ENCODE measurements around the gene AGBL4.

Gene AGBL4

GRCh38 chr1:48495166-48495565 lies 1528.6 kb downstream of the AGBL4 start:
- peaks cover 4% of the 10 kb centered on the region for H3K4me1 Mint-ChIP-seq
- no peaks in the 10 kb centered on the region for H3K36me3 Mint-ChIP-seq (ENCODE audit: low read depth)
- DNase-seq (no peak), ATAC-seq (no peak)
- no peak overlapping the region for H3K27ac Mint-ChIP-seq
- no peaks in the 10 kb centered on the region for H3K9me3 Mint-ChIP-seq
- no peak overlapping the region for H3K4me3 Mint-ChIP-seq
- H3K27me3 Mint-ChIP-seq = peaks cover 5% of the 10 kb centered on the region

- ATAC-seq (no peak), DNase-seq (no peak)
- H3K9me3 Mint-ChIP-seq = no peaks in the 10 kb centered on the region
- H3K27me3 Mint-ChIP-seq = peaks cover 5% of the 10 kb centered on the region
- no peaks in the 10 kb centered on the region for H3K36me3 Mint-ChIP-seq (ENCODE audit: low read depth)
- H3K4me1 Mint-ChIP-seq = peaks cover 4% of the 10 kb centered on the region
- no peak overlapping the region for H3K4me3 Mint-ChIP-seq
- H3K27ac Mint-ChIP-seq = no peak overlapping the region
These were observed 1529.6 kb downstream of the AGBL4 start for GRCh38 chr1:48493970-48494769.

GRCh38 chr1:48493041-48493440 lies 1530.7 kb downstream of the AGBL4 start:
- Mint-ChIP-seq H3K27ac (no peak overlapping the region), H3K36me3 (ENCODE audit: low read depth) (no peaks in the 10 kb centered on the region), H3K27me3 (peaks cover 3% of the 10 kb centered on the region), H3K9me3 (no peaks in the 10 kb centered on the region), H3K4me1 (no peaks in the 10 kb centered on the region), H3K4me3 (no peak overlapping the region)
- DNase-seq (no peak), ATAC-seq (no peak)

GRCh38 chr1:48492392-48492791 lies 1531.4 kb downstream of the AGBL4 start:
- ATAC-seq (no peak), DNase-seq (no peak)
- H3K9me3 Mint-ChIP-seq = no peaks in the 10 kb centered on the region
- H3K4me1 Mint-ChIP-seq = no peaks in the 10 kb centered on the region
- H3K36me3 Mint-ChIP-seq (ENCODE audit: low read depth) = no peaks in the 10 kb centered on the region
- peaks cover 3% of the 10 kb centered on the region for H3K27me3 Mint-ChIP-seq
- H3K4me3 Mint-ChIP-seq = no peak overlapping the region
- no peak overlapping the region for H3K27ac Mint-ChIP-seq

GRCh38 chr1:48488721-48489120 lies 1535.0 kb downstream of the AGBL4 start:
- H3K27ac Mint-ChIP-seq = no peak overlapping the region
- H3K4me1 Mint-ChIP-seq = no peaks in the 10 kb centered on the region
- H3K27me3 Mint-ChIP-seq = no peaks in the 10 kb centered on the region
- no peaks in the 10 kb centered on the region for H3K36me3 Mint-ChIP-seq (ENCODE audit: low read depth)
- H3K4me3 Mint-ChIP-seq = no peak overlapping the region
- no peak for ATAC-seq
- DNase-seq = no peak
- no peaks in the 10 kb centered on the region for H3K9me3 Mint-ChIP-seq
